GM18526 (cell line): Measurements from ENCODE around the gene MOSPD2.

Experiments used
- POLR2A ChIP-seq: IDR thresholded peaks from 3 replicates; pipeline ENCODE4 v1.6.1; 2011; ENCODE audit not compliant: insufficient read length; ENCODE audit errors: extremely low read depth

The MOSPD2 gene

DNA sequence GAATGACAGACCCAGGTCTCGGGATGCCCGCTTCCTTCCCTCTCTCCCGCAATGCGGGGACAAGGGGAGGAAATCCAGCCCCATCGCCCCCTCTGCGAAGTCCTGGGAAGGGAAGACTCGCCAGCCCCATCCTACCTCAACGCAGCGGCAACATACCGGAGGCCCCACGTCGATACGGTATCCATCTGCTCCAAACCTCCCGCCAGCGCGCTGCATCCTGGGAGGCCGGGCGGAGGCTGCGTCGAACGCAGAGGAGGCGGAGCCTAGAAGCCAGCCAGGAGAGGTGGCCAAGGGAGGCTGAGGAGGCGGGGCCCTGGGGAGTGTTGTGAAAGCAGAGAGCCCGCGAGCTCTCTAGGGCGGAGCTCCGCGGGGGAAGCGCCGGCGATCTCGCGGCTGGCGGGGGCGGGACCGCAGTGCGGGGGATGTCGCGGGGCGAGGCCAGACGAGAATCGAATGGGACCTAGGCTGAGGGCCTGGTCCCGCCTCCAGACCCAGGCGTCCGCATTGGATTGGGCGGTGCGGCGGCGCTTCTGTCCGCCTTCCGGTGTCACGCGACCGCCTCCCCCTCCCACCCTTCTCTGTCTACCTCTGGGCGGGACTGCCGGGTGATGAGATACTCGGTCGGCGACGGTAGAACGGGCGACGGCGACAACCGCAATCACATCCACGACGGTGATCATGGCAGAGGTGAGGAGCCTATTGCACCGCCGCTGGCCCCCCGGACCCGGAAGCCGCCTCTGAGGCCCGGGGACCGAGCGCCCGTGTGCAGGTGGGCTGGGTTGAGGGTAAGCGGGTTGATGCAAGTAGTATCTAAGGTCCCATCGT is at the start of gene MOSPD2, which contains the start of gene FANCB:
Gene MOSPD2 (plus strand): TSS at position 571 of the 825 bp plus-strand sequence. CDS start 108 bp downstream, at position 679.
Gene FANCB (minus strand): TSS at position 219 of the 825 bp plus-strand sequence. CDS start 7,559 bp downstream, outside the sequence.
- peak; percentile 54 for TF ChIP-seq POLR2A

DNA sequence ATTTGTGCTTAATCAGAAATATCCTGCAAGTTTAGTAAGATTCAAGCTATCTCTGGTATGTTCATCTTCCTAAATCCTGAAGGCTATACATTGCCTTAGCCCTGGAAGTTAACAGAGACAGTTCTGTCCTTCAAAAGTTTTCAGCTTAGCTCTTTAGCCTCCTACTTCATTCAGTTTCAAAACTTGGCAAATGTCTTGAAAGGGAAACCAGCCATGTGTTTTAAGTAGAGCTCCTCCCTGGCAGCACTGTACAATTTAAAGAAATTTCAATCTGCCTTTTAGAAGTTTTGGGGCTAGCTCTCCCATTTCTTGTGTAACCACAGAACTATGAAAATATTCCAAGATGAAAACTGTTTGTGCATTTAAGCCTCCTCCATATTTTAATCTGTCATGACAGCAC is 47.4 kb upstream of the MOSPD2 start:
- TF ChIP-seq POLR2A: no peak

DNA sequence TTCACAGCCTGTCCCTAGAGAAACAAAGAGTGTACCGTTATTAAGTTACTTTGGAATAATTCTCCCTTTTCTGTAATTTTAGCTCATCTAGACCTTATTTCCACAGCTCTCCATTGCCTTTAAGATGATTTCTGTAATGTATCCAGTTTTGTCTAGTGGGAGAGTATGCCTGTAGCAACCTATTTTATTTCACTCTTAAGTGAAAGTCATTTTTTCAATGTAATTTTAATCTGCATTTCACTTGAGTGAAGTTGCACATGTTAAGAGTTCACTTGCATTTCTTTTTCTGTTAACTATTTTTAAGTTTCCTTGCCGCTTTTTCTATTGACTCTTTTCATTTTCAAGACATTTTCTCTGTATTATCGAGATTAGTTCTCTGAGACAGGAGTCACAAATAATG is 46.9 kb upstream of the MOSPD2 start:
- TF ChIP-seq POLR2A: no peak

DNA sequence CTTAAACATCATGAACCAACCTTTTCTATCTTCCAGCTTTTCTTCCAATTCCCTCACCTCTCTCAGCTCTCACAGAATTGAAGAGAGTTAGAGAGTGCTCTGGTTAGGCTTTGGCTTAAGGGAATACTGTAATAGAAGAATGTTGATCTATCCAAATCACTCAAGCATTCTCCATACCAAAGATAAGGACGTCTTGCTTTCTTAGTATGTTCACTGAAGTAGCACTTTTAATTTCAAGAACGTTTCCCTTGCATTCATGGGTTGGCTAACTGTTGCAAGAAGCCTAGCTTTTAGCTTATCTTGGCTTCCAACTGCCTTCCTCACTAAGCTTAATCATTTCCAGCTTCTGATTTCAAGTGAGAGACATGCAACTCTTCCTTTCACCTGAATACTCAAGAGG is 43.6 kb upstream of the MOSPD2 start:
- TF ChIP-seq POLR2A: no peak

DNA sequence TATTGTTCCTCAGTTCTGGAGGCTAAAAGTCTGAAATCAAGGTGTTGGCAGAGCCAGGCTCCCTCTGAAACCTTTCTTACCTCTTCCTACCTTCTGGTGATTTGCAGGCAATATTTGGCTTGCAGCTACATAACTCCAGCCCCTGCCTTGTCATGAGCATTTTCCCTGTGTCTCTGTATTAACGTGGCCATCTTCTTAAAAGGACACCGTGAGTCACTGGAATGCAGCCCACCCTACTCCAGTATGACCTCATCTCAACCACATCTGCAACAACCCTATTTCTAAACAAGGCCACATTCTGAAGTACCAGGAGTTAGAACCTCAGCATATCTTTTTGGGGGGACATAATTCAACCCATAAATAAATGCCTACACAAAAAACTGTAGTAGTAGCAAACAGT is 41.1 kb upstream of the MOSPD2 start:
- TF ChIP-seq POLR2A: no peak

DNA sequence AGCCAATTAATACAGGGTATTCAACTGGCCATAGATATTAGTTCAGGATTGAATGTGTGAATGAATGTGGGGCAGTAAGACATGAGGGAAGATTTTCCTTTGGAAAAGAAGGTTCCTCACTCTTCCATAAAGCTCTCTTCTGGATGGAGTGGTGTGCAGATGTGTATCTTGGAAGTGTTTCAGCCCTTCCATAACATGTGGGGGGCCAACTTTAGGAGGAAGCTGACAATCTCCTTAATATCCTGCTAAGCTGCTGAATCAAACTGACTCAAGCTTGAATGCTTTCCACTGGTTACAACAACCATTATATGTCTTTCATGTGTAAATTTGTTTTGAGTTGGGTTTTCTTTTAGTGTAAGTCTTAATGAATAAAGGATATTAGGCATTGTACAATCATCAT is 40.6 kb upstream of the MOSPD2 start:
- TF ChIP-seq POLR2A: no peak

DNA sequence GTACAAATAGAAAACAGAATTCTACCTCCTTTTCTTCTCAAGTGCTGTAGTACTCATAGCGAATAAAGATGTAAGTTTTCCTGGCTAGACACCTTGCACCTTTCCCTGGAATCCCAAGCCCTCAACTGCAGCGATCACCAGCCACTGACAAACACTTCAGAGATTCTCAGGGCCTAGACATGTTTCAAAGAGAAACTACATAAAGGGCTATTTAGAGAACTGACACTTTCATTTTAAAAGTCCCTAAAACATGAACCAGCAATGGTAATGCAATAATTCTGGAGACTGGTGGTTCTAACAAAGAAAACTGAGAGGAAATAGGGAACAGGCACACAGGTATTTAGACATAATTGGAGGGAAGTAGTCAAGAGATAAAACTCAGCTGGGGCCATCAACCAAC is 36.1 kb upstream of the MOSPD2 start:
- TF ChIP-seq POLR2A: no peak

DNA sequence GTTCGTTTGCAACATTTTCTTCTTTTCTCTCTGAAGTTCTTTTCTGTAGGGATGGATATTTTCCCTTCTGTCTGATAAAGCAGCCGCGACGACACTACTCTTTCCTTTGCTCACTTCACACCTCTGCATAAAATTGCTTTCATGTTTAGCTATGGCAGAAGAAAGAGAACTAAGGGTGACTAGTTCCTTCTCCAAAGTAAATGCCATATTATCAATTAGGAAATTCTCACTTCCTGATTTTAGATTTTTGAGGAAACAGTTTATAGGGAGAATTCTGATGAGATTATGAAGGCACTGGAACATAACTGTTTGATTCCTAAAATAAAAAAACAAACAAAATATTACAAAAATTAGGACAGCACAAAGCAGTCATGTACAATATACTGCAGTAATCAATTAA is 29.6 kb upstream of the MOSPD2 start:
- TF ChIP-seq POLR2A: no peak

DNA sequence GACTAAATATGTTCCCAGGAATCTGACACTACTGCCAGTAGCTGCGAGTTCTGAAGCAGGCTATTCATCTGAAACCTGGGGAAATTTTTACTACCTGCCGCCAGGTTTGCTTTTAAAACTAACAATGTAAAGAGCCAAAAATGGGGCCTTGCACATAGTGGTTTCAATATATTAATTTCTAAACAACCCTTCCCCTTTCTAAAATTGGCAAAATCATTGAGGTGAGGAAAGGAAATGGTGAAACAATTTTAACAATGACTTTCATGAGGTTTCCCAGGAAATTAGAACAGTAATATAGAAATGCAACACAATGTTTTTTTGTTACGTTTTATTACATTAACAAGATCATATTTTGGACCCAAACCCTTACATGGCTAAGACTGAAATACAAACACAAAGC is 21.7 kb upstream of the MOSPD2 start:
- no peak for TF ChIP-seq POLR2A

DNA sequence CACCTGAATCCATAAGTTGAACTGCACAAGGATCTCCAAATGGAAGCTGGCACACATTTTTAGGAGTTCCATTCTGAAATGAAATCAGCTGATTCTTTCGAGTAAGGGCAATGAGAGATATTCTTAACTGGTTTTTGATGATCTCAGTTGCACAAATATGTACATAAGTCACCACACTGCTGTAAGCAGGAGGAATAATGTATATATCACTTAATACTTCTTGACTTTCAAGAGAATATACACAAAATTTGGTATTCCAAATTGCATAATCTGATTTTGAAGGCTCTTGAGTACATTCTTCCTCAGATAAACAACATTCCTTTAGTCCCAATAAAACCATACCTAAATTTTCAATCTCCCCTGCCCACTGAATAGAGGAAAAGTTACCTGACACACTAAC is 8.6 kb upstream of the MOSPD2 start:
- no peak for TF ChIP-seq POLR2A

DNA sequence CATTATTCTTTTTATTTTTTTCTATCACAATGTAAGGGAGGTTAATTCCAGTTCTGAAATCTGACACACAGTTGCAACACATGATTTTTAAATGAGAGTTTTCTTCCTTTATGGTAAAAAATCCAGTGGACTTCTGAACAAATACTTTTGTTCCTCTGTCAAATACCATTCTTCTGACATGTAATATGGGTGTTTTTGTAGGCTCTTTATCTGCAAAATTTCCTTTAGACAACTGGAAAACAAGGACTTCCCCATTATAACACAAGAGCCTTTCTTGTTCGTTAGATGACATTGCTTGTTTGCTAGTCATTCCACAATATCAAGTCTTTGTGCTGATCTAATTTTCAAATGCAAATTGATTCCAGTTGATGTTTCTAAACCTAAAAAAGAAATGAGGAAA is 8.0 kb upstream of the MOSPD2 start:
- no peak for TF ChIP-seq POLR2A

DNA sequence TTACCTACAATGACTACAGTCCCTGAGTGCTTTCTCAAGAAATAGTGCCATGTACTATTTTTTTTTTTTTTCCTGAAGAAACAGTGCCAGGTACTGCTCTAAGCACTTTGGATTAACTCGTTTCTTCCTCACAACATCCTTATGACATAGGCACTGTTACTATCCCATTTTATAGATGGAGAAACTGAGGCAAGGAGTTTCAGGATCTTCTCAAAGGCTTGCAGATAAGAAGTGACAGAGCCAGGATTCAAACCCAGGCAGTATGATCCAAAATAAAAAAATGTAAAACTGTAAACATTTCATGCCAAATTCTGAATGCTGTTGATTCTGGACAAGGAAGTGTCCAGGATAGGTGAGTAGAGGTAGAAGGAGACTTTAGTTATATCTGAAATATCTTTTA is 1.5 kb upstream of the MOSPD2 start:
- no peak for TF ChIP-seq POLR2A

DNA sequence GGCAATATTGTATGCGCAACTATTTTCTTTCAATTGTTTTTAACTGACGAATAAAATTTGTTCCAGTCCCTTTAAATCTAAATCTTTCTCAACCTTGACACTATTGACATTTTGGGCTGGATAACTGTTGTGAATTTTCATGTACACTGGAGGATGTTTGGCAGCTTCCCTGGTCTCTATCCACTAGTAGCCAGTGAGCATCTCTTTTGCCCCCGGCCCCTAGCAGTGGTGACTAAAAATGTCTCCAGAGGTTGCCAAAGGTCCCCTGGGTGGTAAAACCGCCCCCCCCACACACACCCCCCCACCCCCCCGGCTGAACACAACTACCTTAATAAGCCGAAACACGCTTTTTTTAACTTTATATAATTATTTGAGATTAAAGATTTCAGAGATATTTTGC is 866 bp upstream of the MOSPD2 start:
- no peak for TF ChIP-seq POLR2A

DNA sequence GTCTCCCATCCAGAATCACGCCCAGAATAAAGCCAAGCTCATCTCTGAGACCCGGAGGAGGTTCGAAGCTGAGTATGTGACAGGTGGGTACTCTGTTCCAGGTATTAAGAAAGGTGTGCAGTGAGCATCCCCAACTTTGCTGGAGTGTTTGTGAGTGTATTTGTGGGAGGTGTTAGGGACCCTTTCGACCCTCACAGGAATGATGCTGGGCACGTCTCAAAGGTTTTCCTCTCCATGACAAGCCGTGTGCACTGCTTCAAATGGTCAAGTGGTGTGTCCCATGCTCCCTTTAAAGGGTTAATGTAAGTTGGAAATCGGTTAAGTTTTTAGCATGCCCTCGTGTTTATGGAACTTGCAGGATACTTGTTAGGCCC is 442 bp downstream of the MOSPD2 start:
- TF ChIP-seq POLR2A: no peak

DNA sequence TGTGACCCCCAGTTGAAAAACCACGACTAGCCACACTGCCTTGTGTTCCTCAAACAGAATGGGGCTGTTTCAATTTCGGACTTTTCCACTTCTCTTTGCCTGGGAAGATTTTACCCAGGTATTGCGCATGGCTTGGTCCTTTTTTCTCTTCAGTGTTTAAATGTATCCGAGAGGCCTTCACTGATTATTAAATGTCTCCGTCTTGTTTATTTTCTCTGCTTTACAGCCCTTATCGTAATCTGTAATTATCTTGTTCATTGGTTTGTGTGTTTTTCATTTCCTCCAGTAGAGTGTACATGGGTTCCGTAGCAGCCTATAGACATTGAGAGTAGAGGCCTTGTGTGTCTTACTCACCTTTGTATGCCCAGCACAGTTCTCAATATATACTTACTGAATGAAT is 2.4 kb downstream of the MOSPD2 start:
- TF ChIP-seq POLR2A: no peak

DNA sequence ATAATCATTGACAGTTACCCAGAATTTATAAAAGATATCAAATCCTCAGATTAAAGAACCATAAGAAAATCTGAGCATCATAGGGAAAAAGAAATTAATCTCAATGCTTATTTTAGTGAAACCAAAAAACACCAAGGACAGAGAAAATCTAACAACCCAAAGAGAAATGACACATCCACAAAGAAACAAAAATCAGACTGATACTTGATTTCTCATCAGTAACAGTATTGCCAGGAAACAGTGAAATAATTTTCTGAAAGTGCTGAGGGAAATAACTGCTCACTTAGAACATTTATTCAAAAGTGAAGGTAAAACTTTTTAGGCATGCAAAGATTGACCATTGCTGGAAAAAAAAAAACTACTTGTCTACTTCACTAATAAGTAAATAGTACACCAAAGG is 10.6 kb downstream of the MOSPD2 start:
- TF ChIP-seq POLR2A: no peak

DNA sequence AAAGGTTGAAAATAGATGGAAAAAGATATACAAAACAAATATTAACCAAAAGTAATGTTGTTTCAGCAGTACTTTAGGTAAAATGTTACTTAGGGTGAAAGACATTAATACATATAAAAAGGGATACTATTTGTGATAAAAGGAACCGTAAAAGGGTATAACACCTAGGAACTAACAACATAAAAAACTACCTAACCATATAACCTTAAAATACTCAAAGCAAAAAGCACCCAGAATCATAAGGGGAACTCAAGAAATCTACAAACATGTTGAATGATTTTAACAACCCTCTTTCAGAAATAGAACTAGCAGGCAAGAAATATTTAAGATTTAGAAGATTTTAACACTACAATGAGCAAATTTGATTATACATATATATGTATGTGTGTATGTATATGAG is 11.5 kb downstream of the MOSPD2 start:
- no peak for TF ChIP-seq POLR2A
